Fibroblast of lung (primary cell): ENCODE results near the gene C6orf132.

Experiments
- CTCF ChIP-seq, 2 donors: IDR thresholded peaks in 1 of 2; conservative IDR thresholded peaks in 1 of 2; 1 replicate in 1 of 2; 2 replicates in 1 of 2; pipeline ENCODE4 v1.5.1; 2011 to 2012; ENCODE audit warnings: low read length in 2 of 2, control low read depth in 1 of 2, inconsistent platforms in 1 of 2, low read depth in 1 of 2, mild to moderate bottlenecking in 1 of 2
- EZH2 ChIP-seq: IDR thresholded peaks from 2 replicates; pipeline ENCODE4 v1.5.1; 2012; ENCODE audit warnings: low read length, control low read depth, mild to moderate bottlenecking; ENCODE audit errors: missing control alignments

- TF ChIP-seq CTCF (conservative IDR thresholded peaks at IDR 0.05 in 1 of 2, IDR thresholded peaks at IDR 0.05 in 1 of 2; ENCODE audit: low read depth in 1 of 2, low read length in 2 of 2) (no peak), EZH2 (no peak)
Observed at GRCh38 chr6:42140032-42140431, 2.4 kb downstream of the C6orf132 start.
